ENCODE results near the gene WDFY3.
"Not testable (repeated sequence)": the region's sequence is repeated elsewhere in the genome, so short reads cannot be mapped to it uniquely, and the experiment has no call there.

The WDFY3 gene

GRCh38 chr4:84697615-84698201 is 268.8 kb downstream of the WDFY3 start:
- no peaks in the 10 kb centered on the region for H3K27me3 ChIP-seq (ENCODE audit: control insufficient read depth, insufficient read depth, low read length)
- no peak overlapping the region for H3K4me3 ChIP-seq (ENCODE audit: low read length)
- peaks cover 30% of the 10 kb centered on the region for H3K4me1 ChIP-seq (ENCODE audit: control insufficient read depth, insufficient read depth, low read length)
- H3K4me2 ChIP-seq (ENCODE audit: low read length): peak overlapping the region; percentile 60
- H3K9me3 ChIP-seq (replicated peaks; ENCODE audit: low read length): no peaks in the 10 kb centered on the region
- H3K36me3 ChIP-seq (ENCODE audit: insufficient read depth, low read length): peaks cover 62% of the 10 kb centered on the region
- H3K9ac ChIP-seq (ENCODE audit: low read depth, low read length): no peak overlapping the region

GRCh38 chr4:84697159-84697558 is 269.3 kb downstream of the WDFY3 start:
- Histone ChIP-seq H3K9ac (ENCODE audit: low read depth, low read length) (no peak overlapping the region), H3K9me3 (replicated peaks; ENCODE audit: low read length) (no peaks in the 10 kb centered on the region), H3K27me3 (ENCODE audit: control insufficient read depth, insufficient read depth, low read length) (no peaks in the 10 kb centered on the region), H3K4me2 (ENCODE audit: low read length) (peak overlapping the region; percentile 22), H3K4me3 (ENCODE audit: low read length) (no peak overlapping the region), H3K4me1 (ENCODE audit: control insufficient read depth, insufficient read depth, low read length) (peaks cover 36% of the 10 kb centered on the region), H3K36me3 (ENCODE audit: insufficient read depth, low read length) (peaks cover 57% of the 10 kb centered on the region)

- peaks cover 44% of the 10 kb centered on the region for H3K4me1 ChIP-seq (ENCODE audit: control insufficient read depth, insufficient read depth, low read length)
- H3K36me3 ChIP-seq (ENCODE audit: insufficient read depth, low read length): peaks cover 53% of the 10 kb centered on the region
- H3K27me3 ChIP-seq (ENCODE audit: control insufficient read depth, insufficient read depth, low read length): no peaks in the 10 kb centered on the region
- peak overlapping the region; percentile 64 for H3K4me2 ChIP-seq (ENCODE audit: low read length)
- no peak overlapping the region for H3K4me3 ChIP-seq (ENCODE audit: low read length)
- no peak overlapping the region for H3K9ac ChIP-seq (ENCODE audit: low read depth, low read length)
- no peaks in the 10 kb centered on the region for H3K9me3 ChIP-seq (replicated peaks; ENCODE audit: low read length)
Measured at GRCh38 chr4:84691800-84692199, 274.7 kb downstream of the WDFY3 start.

GRCh38 chr4:84691170-84691691 is 275.3 kb downstream of the WDFY3 start:
- H3K9me3 ChIP-seq (replicated peaks; ENCODE audit: low read length): no peaks in the 10 kb centered on the region
- H3K4me2 ChIP-seq (ENCODE audit: low read length): peak overlapping the region; percentile 64
- peaks cover 47% of the 10 kb centered on the region for H3K4me1 ChIP-seq (ENCODE audit: control insufficient read depth, insufficient read depth, low read length)
- H3K9ac ChIP-seq (ENCODE audit: low read depth, low read length): no peak overlapping the region
- H3K27me3 ChIP-seq (ENCODE audit: control insufficient read depth, insufficient read depth, low read length): no peaks in the 10 kb centered on the region
- peaks cover 53% of the 10 kb centered on the region for H3K36me3 ChIP-seq (ENCODE audit: insufficient read depth, low read length)
- H3K4me3 ChIP-seq (ENCODE audit: low read length): peak overlapping the region; percentile 46

- no peaks in the 10 kb centered on the region for H3K9me3 ChIP-seq (replicated peaks; ENCODE audit: low read length)
- H3K36me3 ChIP-seq (ENCODE audit: insufficient read depth, low read length): peaks cover 51% of the 10 kb centered on the region
- H3K4me1 ChIP-seq (ENCODE audit: control insufficient read depth, insufficient read depth, low read length): peaks cover 47% of the 10 kb centered on the region
- H3K9ac ChIP-seq (ENCODE audit: low read depth, low read length): no peak overlapping the region
- H3K4me3 ChIP-seq (ENCODE audit: low read length): peak overlapping the region; percentile 46
- no peaks in the 10 kb centered on the region for H3K27me3 ChIP-seq (ENCODE audit: control insufficient read depth, insufficient read depth, low read length)
- peak overlapping the region; percentile 64 for H3K4me2 ChIP-seq (ENCODE audit: low read length)
Measured at GRCh38 chr4:84690481-84690880, 276.0 kb downstream of the WDFY3 start.

GRCh38 chr4:84689197-84689596 is 277.3 kb downstream of the WDFY3 start:
- Histone ChIP-seq H3K4me2 (ENCODE audit: low read length) (no peak overlapping the region), H3K27me3 (ENCODE audit: control insufficient read depth, insufficient read depth, low read length) (no peaks in the 10 kb centered on the region), H3K36me3 (ENCODE audit: insufficient read depth, low read length) (peaks cover 54% of the 10 kb centered on the region), H3K9me3 (replicated peaks; ENCODE audit: low read length) (no peaks in the 10 kb centered on the region), H3K4me1 (ENCODE audit: control insufficient read depth, insufficient read depth, low read length) (peaks cover 47% of the 10 kb centered on the region), H3K4me3 (ENCODE audit: low read length) (no peak overlapping the region), H3K9ac (ENCODE audit: low read depth, low read length) (no peak overlapping the region)

- no peak overlapping the region for H3K9ac ChIP-seq (ENCODE audit: low read depth, low read length)
- no peaks in the 10 kb centered on the region for H3K27me3 ChIP-seq (ENCODE audit: control insufficient read depth, insufficient read depth, low read length)
- H3K4me3 ChIP-seq (ENCODE audit: low read length): no peak overlapping the region
- no peaks in the 10 kb centered on the region for H3K9me3 ChIP-seq (replicated peaks; ENCODE audit: low read length)
- H3K4me1 ChIP-seq (ENCODE audit: control insufficient read depth, insufficient read depth, low read length): peaks cover 47% of the 10 kb centered on the region
- no peak overlapping the region for H3K4me2 ChIP-seq (ENCODE audit: low read length)
- peaks cover 56% of the 10 kb centered on the region for H3K36me3 ChIP-seq (ENCODE audit: insufficient read depth, low read length)
Measured at GRCh38 chr4:84688605-84689004, 277.9 kb downstream of the WDFY3 start.

GRCh38 chr4:84685105-84685504 is 281.4 kb downstream of the WDFY3 start:
- no peak overlapping the region for H3K9ac ChIP-seq (ENCODE audit: low read depth, low read length)
- no peak overlapping the region for H3K4me2 ChIP-seq (ENCODE audit: low read length)
- peaks cover 63% of the 10 kb centered on the region for H3K36me3 ChIP-seq (ENCODE audit: insufficient read depth, low read length)
- no peak overlapping the region for H3K4me3 ChIP-seq (ENCODE audit: low read length)
- H3K9me3 ChIP-seq (replicated peaks; ENCODE audit: low read length): no peaks in the 10 kb centered on the region
- no peaks in the 10 kb centered on the region for H3K27me3 ChIP-seq (ENCODE audit: control insufficient read depth, insufficient read depth, low read length)
- H3K4me1 ChIP-seq (ENCODE audit: control insufficient read depth, insufficient read depth, low read length): peaks cover 38% of the 10 kb centered on the region

- no peaks in the 10 kb centered on the region for H3K27me3 ChIP-seq (ENCODE audit: control insufficient read depth, insufficient read depth, low read length)
- no peak overlapping the region for H3K9ac ChIP-seq (ENCODE audit: low read depth, low read length)
- H3K4me2 ChIP-seq (ENCODE audit: low read length): no peak overlapping the region
- no peak overlapping the region for H3K4me3 ChIP-seq (ENCODE audit: low read length)
- peaks cover 61% of the 10 kb centered on the region for H3K36me3 ChIP-seq (ENCODE audit: insufficient read depth, low read length)
- no peaks in the 10 kb centered on the region for H3K9me3 ChIP-seq (replicated peaks; ENCODE audit: low read length)
- peaks cover 37% of the 10 kb centered on the region for H3K4me1 ChIP-seq (ENCODE audit: control insufficient read depth, insufficient read depth, low read length)
Measured at GRCh38 chr4:84684361-84684760, 282.1 kb downstream of the WDFY3 start.

- Histone ChIP-seq H3K9me3 (replicated peaks; ENCODE audit: low read length) (no peaks in the 10 kb centered on the region), H3K4me3 (ENCODE audit: low read length) (no peak overlapping the region), H3K4me1 (ENCODE audit: control insufficient read depth, insufficient read depth, low read length) (peaks cover 37% of the 10 kb centered on the region), H3K4me2 (ENCODE audit: low read length) (no peak overlapping the region), H3K36me3 (ENCODE audit: insufficient read depth, low read length) (peaks cover 62% of the 10 kb centered on the region), H3K27me3 (ENCODE audit: control insufficient read depth, insufficient read depth, low read length) (no peaks in the 10 kb centered on the region), H3K9ac (ENCODE audit: low read depth, low read length) (no peak overlapping the region)
Measured at GRCh38 chr4:84683064-84683850, 283.2 kb downstream of the WDFY3 start.

- H3K27me3 ChIP-seq (ENCODE audit: control insufficient read depth, insufficient read depth, low read length); H3K9ac ChIP-seq (ENCODE audit: low read depth, low read length); H3K4me2 ChIP-seq (ENCODE audit: low read length); H3K4me3 ChIP-seq (ENCODE audit: low read length); H3K9me3 ChIP-seq (replicated peaks; ENCODE audit: low read length): not testable (repeated sequence)
- Histone ChIP-seq H3K36me3 (ENCODE audit: insufficient read depth, low read length) (peaks cover 62% of the 10 kb centered on the region), H3K4me1 (ENCODE audit: control insufficient read depth, insufficient read depth, low read length) (peaks cover 34% of the 10 kb centered on the region)
Measured at GRCh38 chr4:84682661-84683060, 283.8 kb downstream of the WDFY3 start.
